Upper lobe of left lung (tissue), 4 donors: ENCODE data around the gene SMIM8.

ENCODE experiments used
- CTCF ChIP-seq, 6 experiments: fragments of 450-650 bp in 4 of 6; fragments of 200-600 bp in 2 of 6; sonication (generic) in 2 of 6; IDR thresholded peaks; one replicate each; pipeline ENCODE4 v1.5.1; 2016 to 2019; ENCODE audit warnings: antibody characterized with exemption in 6 of 6
- EP300 ChIP-seq, 4 donors: sonication (generic); formaldehyde crosslinking; IDR thresholded peaks; one replicate each; pipeline ENCODE4 v1.5.1; 2017; ENCODE audit warnings: antibody characterized with exemption in 4 of 4, control low read depth in 2 of 4
- POLR2A ChIP-seq, 4 donors: fragments of 450-650 bp; IDR thresholded peaks; one replicate each; pipeline ENCODE4 v1.5.1; 2016 to 2017; ENCODE audit warnings: antibody characterized with exemption in 4 of 4, mild to moderate bottlenecking in 2 of 4
- POLR2AphosphoS5 ChIP-seq, 2 donors: sonication (generic); formaldehyde crosslinking; IDR thresholded peaks; one replicate each; pipeline ENCODE4 v1.5.1; 2017; ENCODE audit warnings: antibody characterized with exemption in 2 of 2

- TF ChIP-seq CTCF (IDR thresholded peaks at IDR 0.05) (no peak), POLR2AphosphoS5 (IDR thresholded peaks at IDR 0.05) (no peak), EP300 (IDR thresholded peaks at IDR 0.05) (no peak), POLR2A (IDR thresholded peaks at IDR 0.05) (no peak)
Observed at GRCh38 chr6:87283461-87283860, 38.9 kb upstream of the SMIM8 start.
